ENCODE data around the gene RNF38.

Gene RNF38

GRCh38 chr9:36402536-36402935, 2.5 kb upstream of the RNF38 start:
- no peak for TF ChIP-seq CTCF (conservative IDR thresholded peaks at IDR 0.05; ENCODE audit: low read depth, low read length)
- no peak overlapping the region for H3K4me3 ChIP-seq (ENCODE audit: low read depth, low read length)
- DNase-seq (ENCODE audit: low read depth) = peak; percentile 12

- H3K4me3 ChIP-seq (ENCODE audit: low read depth, low read length) = no peak overlapping the region
- no peak for TF ChIP-seq CTCF (conservative IDR thresholded peaks at IDR 0.05; ENCODE audit: low read depth, low read length)
Measured at GRCh38 chr9:36401897-36402480, 1.9 kb upstream of the RNF38 start.

GRCh38 chr9:36401164-36401740, 1.2 kb upstream of the RNF38 start:
- no peak for TF ChIP-seq CTCF (conservative IDR thresholded peaks at IDR 0.05; ENCODE audit: low read depth, low read length)
- DNase-seq (ENCODE audit: low read depth) = peak; percentile 81
- peak overlapping the region; percentile 89 for H3K4me3 ChIP-seq (ENCODE audit: low read depth, low read length)

More at GRCh38 chr9:36401897-36402480, 1.9 kb upstream of the RNF38 start:
- no peak for DNase-seq (ENCODE audit: low read depth)

GRCh38 chr9:36400332-36401163, 479 bp upstream of the RNF38 start:
- peak; percentile 84 for DNase-seq (ENCODE audit: low read depth)
- TF ChIP-seq CTCF (conservative IDR thresholded peaks at IDR 0.05; ENCODE audit: low read depth, low read length) = no peak
- H3K4me3 ChIP-seq (ENCODE audit: low read depth, low read length) = peak overlapping the region; percentile 89

- H3K4me3 ChIP-seq (ENCODE audit: low read depth, low read length) = no peak overlapping the region
- no peak for TF ChIP-seq CTCF (conservative IDR thresholded peaks at IDR 0.05; ENCODE audit: low read depth, low read length)
- DNase-seq (ENCODE audit: low read depth) = peak; percentile 71
Measured at GRCh38 chr9:36398745-36399144, 1.3 kb downstream of the RNF38 start.

GRCh38 chr9:36396985-36397384, 3.1 kb downstream of the RNF38 start:
- no peak for TF ChIP-seq CTCF (conservative IDR thresholded peaks at IDR 0.05; ENCODE audit: low read depth, low read length)
- H3K4me3 ChIP-seq (ENCODE audit: low read depth, low read length) = no peak overlapping the region
- DNase-seq (ENCODE audit: low read depth) = peak; percentile 33

All from choroid plexus epithelial cell (primary cell).